ENCODE measurements around the gene PCK1.

PCK1 gene

GRCh38 chr20:57536771-57537724 lies 23.9 kb upstream of the PCK1 start:
- no peak for DNase-seq

GRCh38 chr20:57537822-57538221 lies 23.1 kb upstream of the PCK1 start:
- no peak for DNase-seq

GRCh38 chr20:57539889-57540288 lies 21.0 kb upstream of the PCK1 start:
- no peak for DNase-seq

GRCh38 chr20:57540890-57541580 lies 19.9 kb upstream of the PCK1 start:
- no peak for DNase-seq

- DNase-seq = no peak
Measured at GRCh38 chr20:57543754-57544153, 17.2 kb upstream of the PCK1 start.

GRCh38 chr20:57544838-57545564 lies 15.9 kb upstream of the PCK1 start:
- no peak for DNase-seq

- DNase-seq = no peak
Measured at GRCh38 chr20:57545927-57546662, 14.8 kb upstream of the PCK1 start.

GRCh38 chr20:57546956-57547649 lies 13.8 kb upstream of the PCK1 start:
- DNase-seq = no peak

GRCh38 chr20:57548177-57549058 lies 12.5 kb upstream of the PCK1 start:
- DNase-seq = no peak

- DNase-seq = no peak
Measured at GRCh38 chr20:57552471-57552870, 8.4 kb upstream of the PCK1 start.

GRCh38 chr20:57553376-57554018 lies 7.4 kb upstream of the PCK1 start:
- no peak for DNase-seq

GRCh38 chr20:57555457-57556184 lies 5.3 kb upstream of the PCK1 start:
- no peak for DNase-seq

GRCh38 chr20:57556980-57557274 lies 4.0 kb upstream of the PCK1 start:
- DNase-seq = no peak

- DNase-seq = no peak
Measured at GRCh38 chr20:57557926-57558613, 2.8 kb upstream of the PCK1 start.

GRCh38 chr20:57558614-57559288 lies 2.2 kb upstream of the PCK1 start:
- no peak for DNase-seq

- DNase-seq = no peak
Measured at GRCh38 chr20:57559289-57559634, 1.6 kb upstream of the PCK1 start.

GRCh38 chr20:57559658-57560553 lies 1.0 kb upstream of the PCK1 start:
- no peak for DNase-seq

Data from activated naive CD4-positive, alpha-beta T cell (primary cell).